ENCODE measurements around the gene CNOT3.
"Not testable (repeated sequence)": the region's sequence is repeated elsewhere in the genome, so short reads cannot be mapped to it uniquely, and the experiment has no call there.

The CNOT3 gene

GRCh38 chr19:54137699-54138488 is at the start of gene CNOT3:
CNOT3 (plus strand) TSS chr19:54137762; CDS start chr19:54142979, 5,217 bp downstream.
- DNase-seq (ENCODE audit: low read depth) = no peak

DNA sequence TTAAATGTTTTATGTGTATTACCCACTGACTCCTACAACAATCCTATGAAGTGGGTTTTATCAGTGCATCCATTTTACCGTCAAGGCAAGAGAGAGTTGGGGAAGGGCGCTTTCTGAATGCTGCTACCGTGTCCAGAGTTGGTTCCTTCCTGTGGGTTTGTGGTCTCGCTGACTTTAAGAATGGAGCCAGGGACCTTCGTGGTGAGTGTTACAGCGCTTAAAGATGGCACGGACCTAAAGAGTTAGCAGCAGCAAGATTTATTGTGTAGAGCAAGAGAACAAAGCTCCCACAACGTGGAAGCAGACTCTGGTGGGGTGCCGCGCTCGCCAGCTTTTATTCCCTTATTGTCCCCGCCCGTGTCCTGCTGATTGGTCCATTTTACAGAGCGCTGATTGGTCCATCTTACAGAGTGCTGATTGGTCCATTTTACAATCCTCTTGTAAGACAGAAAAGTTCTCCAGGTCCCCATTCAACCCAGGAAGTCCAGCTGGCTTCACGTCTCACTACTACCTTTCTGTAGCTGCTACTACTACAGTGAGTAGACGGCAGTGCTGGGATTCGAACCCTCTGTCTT is 43.0 kb upstream of the CNOT3 start:
- DNase-seq (ENCODE audit: low read depth) = no peak

GRCh38 chr19:54095136-54095858 is 42.3 kb upstream of the CNOT3 start:
- DNase-seq (ENCODE audit: low read depth) = no peak

DNA sequence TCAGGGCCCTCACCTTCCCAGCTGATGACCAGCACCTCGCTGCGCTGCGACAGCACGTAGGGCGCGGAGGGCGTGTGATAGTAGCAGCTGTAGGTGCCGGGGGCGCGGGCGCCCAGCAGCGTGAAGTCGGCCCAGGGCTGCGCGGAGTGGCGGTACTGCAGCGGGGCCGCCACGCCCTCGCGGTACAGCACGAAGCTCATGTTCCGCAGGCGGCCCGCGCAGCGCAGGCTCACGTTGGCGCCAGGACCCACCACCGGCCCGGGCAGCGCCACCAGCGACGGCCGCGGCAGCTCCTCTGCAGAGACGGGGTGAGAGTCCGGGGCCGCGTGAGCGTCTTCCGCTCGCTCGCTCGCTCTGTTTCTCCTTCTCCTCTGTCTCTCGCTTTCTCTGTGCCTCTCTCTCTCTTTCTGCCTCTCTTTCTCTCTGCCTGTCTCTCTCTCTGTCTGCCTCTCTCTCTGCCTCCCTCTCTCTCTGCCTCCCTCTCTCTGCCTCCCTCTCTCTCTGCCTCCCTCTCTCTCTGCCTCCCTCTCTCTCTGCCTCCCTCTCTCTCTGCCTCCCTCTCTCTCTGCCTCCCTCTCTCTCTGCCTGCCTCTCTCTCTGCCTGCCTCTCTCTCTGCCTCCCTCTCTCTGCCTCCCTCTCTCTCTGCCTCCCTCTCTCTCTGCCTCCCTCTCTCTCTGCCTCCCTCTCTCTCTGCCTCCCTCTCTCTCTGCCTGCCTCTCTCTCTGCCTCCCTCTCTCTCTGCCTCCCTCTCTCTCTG is 41.5 kb upstream of the CNOT3 start:
- peak; percentile 41 for DNase-seq (ENCODE audit: low read depth)

DNA sequence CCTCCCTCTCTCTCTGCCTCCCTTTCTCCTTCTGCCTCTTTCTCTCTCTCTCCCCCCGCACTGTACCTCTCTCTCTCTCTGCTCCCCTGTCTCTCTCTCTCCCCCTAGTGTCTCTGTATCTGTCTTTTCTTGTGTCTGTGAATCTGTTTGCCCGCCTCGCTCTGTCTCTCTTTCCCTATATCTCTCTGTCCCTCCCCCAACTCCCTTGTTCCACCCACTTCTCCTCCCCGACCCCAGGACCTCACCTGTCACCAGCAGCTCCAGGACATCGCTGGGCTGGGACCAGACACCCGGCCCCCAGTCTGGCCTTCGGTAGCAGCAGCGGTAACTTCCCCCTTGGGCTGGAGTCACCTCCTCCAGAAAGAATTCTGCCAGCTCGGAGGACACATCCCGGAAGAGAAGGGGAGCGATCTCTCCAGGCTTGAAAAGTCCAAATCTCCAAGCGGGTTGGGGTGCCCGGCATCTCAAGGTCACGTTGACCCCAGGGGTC is 40.9 kb upstream of the CNOT3 start:
- DNase-seq (ENCODE audit: low read depth) = peak; percentile 58

GRCh38 chr19:54099190-54099902 is 38.2 kb upstream of the CNOT3 start:
- no peak for DNase-seq (ENCODE audit: low read depth)

DNA sequence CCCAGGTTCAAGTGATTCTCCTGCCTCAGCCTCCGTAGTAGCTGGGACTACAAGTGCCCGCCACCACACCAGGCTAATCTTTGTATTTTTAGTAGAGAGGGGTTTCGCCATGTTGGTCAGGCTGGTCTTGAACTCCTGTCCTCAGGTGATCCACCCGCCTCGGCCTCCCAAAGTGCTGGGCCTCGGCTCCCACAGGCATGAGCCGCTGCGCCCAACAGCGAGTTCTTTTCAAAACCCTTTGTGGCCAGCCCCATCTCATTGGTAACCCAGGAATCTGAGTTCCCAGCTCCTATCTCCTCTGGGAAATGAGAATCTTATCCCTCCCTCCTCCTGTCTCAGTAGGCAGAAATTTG is 37.7 kb upstream of the CNOT3 start:
- DNase-seq (ENCODE audit: low read depth) = not testable (repeated sequence)

- DNase-seq (ENCODE audit: low read depth) = no peak
These were observed 37.0 kb upstream of the CNOT3 start, which contains the start of gene OSCAR for GRCh38 chr19:54100561-54100960. OSCAR (minus strand) TSS chr19:54100803; CDS start chr19:54100792, 11 bp downstream.

DNA sequence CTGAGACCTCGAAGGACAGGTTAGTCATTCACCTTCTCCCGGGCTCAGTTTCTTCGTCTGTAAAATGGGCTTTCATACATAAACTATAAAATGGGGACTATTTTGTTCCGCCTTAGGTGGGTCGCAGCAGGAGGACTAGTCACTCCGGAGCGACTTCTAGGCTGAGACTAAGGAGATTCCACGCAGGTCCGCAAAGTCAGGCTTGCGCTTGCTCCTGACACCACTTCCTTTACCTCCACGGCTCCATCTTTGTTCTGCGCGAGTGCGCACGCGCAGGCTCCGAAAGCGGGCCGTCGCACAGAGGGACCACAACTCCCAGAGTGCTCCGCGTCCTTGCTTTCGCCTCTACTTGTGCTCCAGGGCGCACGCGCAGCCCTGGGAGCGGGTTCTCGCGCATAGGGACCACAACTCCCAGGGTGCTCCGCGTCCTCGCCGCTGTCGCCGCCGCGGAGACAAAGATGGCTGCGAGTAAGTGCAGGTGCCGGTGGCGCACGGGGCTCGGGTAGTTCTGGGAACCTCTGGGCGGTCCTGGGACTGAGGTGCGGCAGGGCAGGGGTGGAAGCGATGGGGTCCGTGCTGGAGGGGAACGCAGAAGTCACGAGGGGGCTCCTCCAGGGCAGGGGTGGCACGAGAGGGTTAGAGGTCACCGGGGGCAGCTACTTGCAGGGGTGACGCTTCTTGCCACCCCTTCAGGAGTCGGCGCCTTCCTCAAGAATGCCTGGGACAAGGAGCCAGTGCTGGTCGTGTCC is 35.0 kb upstream of the CNOT3 start, which contains the start of gene NDUFA3:
Gene NDUFA3, plus strand, starts transcription at position 435 of the 749 bp plus-strand sequence. Its CDS starts 24 bp downstream, at position 459.
- peak; percentile 98 for DNase-seq (ENCODE audit: low read depth)

GRCh38 chr19:54104998-54105715 is 32.4 kb upstream of the CNOT3 start:
- no peak for DNase-seq (ENCODE audit: low read depth)

DNA sequence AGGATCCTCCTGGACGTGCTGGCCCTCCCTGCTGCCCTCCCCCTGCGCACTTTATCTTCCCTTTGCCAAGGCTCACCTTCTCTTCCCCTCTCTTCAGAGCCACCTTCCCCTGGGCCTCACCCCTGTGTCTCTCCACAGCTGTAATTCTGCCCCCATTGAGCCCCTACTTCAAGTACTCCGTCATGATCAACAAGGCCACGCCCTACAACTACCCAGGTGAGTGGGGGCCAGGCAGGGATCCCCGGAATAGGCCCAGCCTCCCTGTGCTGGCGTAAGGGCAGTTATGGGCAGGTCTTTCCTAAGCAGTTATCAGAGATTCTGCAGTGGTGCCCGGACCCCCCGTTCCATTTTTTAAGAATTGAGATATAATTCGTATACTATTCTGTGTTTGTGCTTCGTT is 31.8 kb upstream of the CNOT3 start:
- no peak for DNase-seq (ENCODE audit: low read depth)

DNA sequence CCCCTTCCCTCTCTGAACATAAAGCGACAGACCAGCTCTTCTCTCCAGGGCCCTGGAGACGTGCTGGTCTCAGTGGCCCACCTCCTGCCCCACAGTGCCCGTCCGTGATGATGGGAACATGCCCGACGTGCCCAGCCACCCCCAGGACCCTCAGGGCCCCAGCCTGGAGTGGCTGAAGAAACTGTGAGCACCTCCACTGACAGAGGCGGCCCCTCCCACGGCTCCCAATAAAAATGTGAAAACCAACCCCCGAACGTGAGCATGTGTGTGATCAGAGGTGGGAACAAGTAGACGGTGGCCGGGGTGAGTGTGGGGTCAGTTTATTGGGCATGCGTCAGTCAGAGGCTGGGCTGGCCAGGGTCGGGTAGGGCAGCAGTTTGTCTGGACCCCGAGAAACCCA is 30.8 kb upstream of the CNOT3 start:
- no peak for DNase-seq (ENCODE audit: low read depth)

DNA sequence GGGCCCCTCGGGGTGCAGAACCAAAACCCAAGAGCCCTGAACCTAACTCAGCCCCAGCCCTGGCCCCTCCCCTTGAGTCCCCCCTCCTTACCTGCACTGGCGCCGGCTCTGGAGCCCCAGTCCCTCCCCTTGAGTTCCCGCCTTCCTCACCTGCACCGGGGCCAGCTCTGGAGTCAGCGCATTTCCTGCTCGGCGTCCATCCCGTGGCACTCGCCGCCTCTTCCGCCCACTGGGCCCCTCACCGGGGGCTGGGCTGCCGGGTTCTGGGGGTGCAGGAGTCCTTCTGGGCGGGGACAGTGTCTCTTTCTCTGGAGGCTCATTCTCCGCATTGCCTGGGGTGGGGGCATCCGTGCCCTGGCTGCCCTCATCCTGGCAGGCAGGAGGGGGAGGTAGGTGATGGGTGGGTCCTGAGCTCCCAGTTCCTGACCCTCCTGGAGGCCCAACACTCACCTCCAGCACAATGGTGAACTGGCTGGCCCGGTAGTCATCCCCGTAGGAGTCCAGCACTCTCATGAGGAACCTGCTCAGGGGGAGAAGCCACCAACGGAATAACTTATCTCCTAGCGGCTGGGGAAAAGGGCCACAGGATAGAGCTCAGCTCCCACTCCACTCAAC is 29.6 kb upstream of the CNOT3 start:
- no peak for DNase-seq (ENCODE audit: low read depth)

GRCh38 chr19:54108496-54108895 is 29.1 kb upstream of the CNOT3 start:
- no peak for DNase-seq (ENCODE audit: low read depth)

DNA sequence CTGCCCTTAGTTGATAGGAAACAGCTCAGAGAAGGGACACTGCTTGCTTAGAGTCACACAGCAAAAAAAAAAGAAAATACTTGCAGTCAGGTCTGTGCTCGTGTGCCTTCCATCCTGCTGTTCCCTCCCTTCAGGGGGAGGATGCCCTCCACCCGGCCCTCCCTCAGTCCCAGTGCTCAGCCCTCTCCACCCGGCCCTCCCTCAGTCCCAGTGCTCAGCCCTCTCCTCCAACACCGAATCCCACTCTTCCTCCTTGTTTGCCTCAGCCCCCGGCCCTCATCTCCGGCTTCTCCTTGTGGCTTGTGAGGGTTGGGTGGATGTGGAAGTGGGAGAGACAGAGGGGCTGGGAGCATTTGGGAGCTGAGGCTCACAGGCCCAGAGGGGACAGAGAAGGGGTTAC is 27.9 kb upstream of the CNOT3 start:
- DNase-seq (ENCODE audit: low read depth) = no peak

DNA sequence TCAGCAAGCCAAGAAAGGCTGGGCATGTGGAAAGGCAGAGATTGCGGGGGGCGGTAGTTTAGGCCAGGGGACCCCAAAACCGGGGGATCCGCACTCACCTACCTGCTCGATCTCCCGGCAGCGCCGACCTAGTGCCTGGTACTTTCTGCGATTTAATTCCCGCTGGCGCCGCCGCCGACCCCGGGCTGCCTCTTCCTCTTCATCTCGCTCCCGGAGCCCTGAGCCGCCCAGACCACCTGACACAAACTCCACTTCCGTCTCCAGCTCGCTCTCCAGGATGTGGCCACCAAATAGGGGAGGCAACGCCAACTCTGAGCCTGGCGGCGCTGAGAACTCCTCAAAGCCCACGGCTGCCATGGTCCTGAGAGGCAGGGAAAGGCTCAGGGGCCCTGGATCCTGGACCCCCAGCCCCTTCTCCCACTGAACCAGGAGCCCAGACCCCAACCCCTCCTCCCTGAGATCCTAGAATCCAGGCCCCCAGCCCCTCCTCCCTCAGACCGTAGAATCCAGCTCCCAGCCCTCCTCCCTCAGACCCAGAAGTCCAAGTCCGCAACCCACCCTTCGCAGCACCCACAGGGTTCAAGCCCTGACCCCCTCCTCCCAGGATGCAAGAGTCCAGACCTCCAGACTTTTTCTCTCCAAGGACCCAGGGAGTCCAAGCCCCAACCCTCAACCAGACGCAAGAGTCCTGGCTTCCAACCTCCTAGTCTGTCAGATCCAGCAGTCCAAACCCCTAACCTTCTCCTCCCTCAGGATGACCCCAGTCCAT is 23.0 kb upstream of the CNOT3 start:
- DNase-seq (ENCODE audit: low read depth) = peak; percentile 15

DNA sequence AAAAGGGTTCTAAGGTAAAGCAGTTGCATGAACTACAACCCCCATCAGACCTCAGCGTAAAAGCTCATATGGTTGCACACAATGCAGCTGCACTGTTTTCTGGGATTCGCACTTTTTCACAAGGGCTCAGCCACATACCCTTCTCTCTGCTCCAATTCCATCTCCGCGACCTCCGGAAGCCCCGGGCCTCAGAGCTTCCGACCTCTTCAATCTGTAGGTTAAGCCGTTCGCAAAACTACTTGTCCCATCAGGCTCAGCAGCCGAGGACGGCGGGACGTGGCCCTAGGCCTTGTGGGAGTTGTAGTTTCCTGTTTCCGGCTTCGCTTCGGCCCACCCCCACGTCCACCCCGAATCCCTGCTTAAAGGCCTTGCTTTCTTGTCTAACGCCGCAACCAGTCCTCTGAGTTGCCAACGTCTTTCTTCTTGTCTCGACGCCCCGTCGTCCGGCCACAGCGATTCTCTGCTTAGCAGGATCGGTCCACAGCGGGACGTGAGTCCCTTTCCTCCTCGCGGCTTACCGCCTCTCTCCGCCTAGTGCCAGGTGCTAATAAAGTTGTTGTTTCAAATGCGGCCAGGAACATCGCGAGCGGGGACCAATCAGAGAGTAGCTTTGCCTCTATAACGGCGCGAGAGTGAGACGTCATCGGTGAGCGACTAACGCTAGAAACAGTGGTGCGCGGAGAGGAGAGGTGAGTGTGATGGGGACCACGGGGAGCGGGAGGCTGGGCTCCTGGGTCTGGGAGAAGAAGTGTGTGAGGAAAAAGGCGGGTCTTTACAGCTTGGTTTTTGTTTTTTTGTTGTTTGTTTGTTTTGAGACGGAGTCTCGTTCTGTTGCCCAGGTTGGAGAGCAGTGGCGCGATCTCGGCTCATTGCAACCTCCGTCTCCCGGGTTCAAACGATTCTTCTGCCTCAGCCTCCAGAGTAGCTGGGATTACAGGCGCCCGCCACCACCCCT is 22.2 kb upstream of the CNOT3 start, which contains the start of the genes PRPF31 and TFPT:
Gene PRPF31, plus strand, starts transcription at position 646 of the 955 bp plus-strand sequence. CDS start 2,525 bp downstream, outside the sequence.
Gene TFPT, minus strand, starts transcription at position 549 of the 955 bp plus-strand sequence. Its CDS starts 388 bp downstream, at position 161.
- peak; percentile 97 for DNase-seq (ENCODE audit: low read depth)
